GM12874 (cell line): ENCODE results near the gene ADGRD1.

Experiments
- CTCF ChIP-seq: IDR thresholded peaks from 2 replicates; pipeline ENCODE4 v1.5.1; 2011; ENCODE audit warnings: low read depth, mild to moderate bottlenecking, control low read depth, low read length, moderate library complexity; ENCODE audit not compliant: insufficient read depth

ADGRD1 gene

GRCh38 chr12:130954544-130954831, 781 bp downstream of the ADGRD1 start:
- no peak for TF ChIP-seq CTCF

- TF ChIP-seq CTCF, result no peak
These were observed 1.6 kb downstream of the ADGRD1 start for GRCh38 chr12:130955238-130955816.

GRCh38 chr12:130956009-130956408, 2.3 kb downstream of the ADGRD1 start:
- TF ChIP-seq CTCF, result no peak

GRCh38 chr12:130956456-130957303, 3.0 kb downstream of the ADGRD1 start:
- no peak for TF ChIP-seq CTCF

- no peak for TF ChIP-seq CTCF
These were observed 3.6 kb downstream of the ADGRD1 start for GRCh38 chr12:130957304-130957621.

GRCh38 chr12:130958557-130959140, 4.9 kb downstream of the ADGRD1 start:
- TF ChIP-seq CTCF, result no peak

GRCh38 chr12:130959632-130960031, 5.9 kb downstream of the ADGRD1 start:
- TF ChIP-seq CTCF, result no peak
